GM11168 (cell line): Measurements from ENCODE around the gene TBX18.

Source experiments
- in situ Hi-C: fragments of 300-500 bp; cut with MboI; formaldehyde crosslinking; loops from one replicate; pipeline ENCODE4 v1.12.0; 2022; ENCODE audit warnings: low sequenced_read_pairs; ENCODE audit not compliant: unreplicated experiment

TBX18 gene

GRCh38 chr6:84764332-84765049 is at the start of gene TBX18:
Gene TBX18 (minus strand): TSS chr6:84764598. CDS start chr6:84764181, 417 bp downstream.
- in situ Hi-C loops: no loop called here

DNA sequence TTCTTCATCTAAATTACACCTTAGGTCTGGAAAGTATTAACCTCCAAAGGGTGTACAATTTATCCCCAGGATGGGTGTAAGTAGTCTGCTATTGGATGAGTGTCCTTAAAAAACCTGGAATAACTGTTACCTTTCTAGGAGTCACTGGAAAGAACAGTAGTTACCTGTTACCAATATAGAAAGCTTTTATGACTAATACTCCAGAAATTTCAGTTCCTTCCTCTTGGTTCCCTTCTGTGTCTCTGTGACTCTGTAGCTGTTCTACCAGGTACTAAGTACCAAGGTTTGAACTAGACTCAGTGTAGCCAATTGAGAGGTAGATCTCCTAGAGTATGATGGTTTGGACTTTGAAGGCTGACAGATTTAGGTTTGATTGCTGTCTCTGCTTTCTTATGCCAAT is 47.0 kb upstream of the TBX18 start:
- in situ Hi-C loops: no loop called here

GRCh38 chr6:84809455-84809854 is 45.1 kb upstream of the TBX18 start:
- in situ Hi-C loops: no loop called here

DNA sequence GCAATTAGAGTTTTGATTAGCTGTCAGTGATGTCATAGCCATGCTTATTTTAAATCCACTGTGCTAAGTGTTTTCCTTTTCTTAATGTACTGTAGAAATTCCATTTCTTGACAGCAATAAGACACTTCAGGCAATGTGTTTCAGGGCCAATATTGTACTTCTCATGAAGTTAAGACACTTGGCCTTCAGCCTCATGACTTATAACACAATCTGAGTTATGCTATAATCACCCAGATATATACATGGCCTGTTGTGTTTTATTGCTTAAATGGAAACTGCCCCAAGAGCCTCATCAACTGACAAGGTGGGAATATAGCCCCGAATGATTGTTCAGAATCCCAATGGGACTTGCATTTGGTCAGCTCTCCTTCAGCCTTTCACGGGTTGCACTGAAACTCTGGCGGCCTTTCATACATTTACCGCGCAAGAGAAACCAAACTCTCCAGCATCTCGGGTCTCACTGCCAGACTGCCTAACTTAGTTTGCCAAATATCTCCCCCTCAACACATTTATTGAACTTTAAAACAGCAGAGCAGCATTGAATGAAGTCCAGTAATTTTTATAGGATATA is 44.2 kb upstream of the TBX18 start:
- in situ Hi-C loops: no loop called here

DNA sequence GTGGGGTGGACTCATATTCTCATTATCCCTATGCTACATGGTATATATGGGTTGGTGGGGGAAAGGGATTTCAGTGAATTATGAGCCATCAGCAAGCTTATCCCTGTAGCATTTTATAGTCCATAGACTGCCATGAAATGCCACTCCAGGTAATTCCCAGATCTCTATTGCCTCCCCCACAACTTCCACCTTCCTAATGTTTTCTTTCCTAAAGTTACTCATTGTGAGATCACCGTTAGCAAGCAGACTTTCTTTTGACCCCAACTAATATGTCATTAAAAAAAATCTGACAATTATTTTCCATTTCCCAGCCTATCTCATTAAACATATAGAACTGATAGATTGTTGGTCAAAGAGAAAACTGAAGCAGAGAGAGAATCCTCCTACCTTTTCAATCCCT is 40.7 kb upstream of the TBX18 start:
- in situ Hi-C loops: no loop called here

DNA sequence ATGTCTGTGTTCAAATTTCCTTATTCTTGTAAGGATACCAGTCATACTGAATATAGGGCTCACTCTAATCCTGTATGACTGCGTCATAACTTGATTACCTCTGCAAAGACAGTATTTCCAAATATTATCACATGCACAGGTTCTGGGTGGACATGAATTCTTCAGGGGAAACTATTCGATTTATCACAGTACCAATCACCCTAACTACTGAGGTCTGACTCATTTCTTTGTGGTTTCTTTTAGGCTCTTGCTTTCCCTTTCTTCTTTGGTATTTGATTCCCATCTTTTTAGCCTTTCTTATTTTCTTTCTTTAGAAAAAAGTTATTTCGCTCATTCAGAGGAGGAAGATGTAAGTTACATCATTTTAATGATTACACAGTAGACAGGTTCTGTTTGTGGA is 40.3 kb upstream of the TBX18 start:
- in situ Hi-C loops: no loop called here

DNA sequence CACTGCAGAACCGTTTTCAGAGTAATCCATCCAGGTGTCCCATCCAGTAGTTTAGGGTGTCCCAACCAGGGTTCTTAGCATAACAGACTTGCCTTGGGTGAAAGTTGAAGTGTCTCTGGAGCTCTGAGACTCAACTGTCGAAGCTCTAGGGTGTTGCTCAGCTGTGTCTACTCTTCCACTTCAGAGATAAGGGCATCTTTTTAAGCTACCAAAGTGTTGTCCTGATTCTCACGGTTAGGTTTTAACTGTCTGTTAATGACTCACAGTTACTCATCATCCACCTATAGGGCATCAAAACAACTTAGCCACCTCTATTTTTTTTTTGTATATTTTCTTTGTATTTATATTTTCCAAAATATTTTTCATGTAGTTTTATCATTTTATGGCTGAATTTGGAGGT is 36.9 kb upstream of the TBX18 start:
- in situ Hi-C loops: no loop called here

GRCh38 chr6:84798257-84798656 is 33.9 kb upstream of the TBX18 start:
- in situ Hi-C loops: no loop called here

DNA sequence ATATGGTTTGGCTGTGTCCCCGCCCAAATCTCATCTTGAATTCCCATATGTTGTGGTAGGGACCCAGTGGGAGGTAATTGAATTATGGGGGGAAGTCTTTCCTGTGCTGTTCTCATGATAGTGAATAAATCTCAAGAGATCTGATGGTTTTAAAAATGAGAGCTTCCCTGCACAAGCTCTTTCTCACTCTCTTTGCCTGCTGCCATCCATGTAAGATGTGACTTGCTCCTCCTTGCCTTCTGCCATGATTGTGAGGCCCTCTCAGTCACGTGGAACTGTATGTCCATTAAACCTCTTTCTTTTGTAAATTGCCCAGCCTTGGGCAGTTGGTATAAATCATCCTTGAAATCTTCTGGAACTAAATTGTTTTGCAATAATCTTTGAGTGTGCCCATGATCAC is 31.9 kb upstream of the TBX18 start:
- in situ Hi-C loops: no loop called here

DNA sequence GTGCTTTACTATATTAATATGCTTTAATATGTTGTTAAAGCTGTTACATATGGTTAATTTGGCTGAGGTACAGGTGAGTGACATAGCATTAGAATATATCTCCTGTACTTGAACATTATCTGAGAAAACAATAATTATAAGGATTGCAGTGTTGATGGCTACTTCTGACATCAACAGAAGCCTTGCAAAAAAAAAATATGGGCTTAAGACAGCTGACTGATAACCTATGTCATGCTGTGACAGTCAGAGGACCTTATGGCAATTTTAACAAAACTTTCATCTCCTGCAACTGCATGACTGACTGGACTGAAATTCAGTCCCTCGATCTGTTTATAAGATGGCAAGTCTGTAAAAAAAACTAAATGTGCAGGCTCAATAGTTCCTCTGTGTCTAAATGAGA is 27.5 kb upstream of the TBX18 start:
- in situ Hi-C loops: no loop called here

- in situ Hi-C loops: no loop called here
Measured at GRCh38 chr6:84791233-84791632, 26.8 kb upstream of the TBX18 start.

GRCh38 chr6:84789170-84789569 is 24.8 kb upstream of the TBX18 start:
- in situ Hi-C loops: no loop called here

DNA sequence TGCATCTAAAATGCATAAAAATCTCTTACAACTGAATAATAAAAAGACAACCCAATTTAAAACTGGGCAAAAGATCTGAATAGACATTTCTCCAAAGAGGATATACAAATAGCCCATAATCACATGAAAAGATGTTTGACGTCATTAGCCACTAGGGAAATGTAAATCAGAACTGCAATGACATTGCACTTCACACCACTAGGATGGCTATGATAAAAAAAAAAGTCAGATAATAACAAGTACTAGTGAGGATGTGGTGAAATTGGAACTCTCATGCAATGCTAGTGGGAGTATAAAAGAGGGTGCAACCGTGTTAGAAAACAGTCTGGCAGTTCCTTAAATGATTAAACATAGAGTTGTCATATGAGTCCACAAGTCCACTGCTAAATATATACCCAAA is 24.3 kb upstream of the TBX18 start:
- in situ Hi-C loops: no loop called here

DNA sequence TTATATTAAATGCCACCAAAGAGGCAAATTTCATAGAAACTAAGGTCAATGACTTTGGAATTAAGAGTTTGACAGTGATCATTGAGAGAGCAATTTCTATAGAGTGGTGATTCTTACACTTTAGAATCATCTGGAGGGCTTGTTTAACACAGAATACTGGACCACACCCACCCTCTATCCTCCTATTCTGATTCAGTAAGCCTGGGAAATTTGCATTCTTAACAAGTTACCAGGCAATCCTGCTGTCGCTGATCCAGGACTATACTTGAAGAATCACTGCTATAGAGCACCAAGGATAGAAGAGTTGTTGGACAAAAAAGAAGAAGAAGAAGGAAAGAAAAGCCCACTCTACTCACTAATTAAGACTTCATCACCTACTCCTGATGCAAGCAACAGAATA is 21.3 kb upstream of the TBX18 start:
- in situ Hi-C loops: no loop called here

GRCh38 chr6:84779917-84780316 is 15.5 kb upstream of the TBX18 start:
- in situ Hi-C loops: no loop called here

DNA sequence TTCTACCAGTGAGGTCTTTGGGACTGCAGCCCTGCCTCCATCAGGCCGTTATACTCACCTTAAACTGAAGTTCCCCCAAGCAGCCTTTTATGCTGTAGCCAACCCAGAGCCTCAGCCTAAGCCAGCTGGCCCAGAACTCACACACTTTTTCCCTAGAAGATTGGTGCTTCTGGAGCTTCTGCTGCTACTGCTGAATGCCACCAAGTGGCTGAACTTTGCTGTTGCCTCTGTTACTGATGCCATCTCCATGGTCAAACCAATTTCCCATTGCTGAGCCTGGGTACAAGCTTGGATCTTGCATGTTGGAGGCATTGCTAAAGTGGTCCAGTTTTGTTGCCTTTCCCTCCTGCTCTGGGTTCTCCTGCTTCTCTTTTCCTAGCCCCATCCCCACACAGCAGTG is 15.0 kb upstream of the TBX18 start:
- in situ Hi-C loops: no loop called here

DNA sequence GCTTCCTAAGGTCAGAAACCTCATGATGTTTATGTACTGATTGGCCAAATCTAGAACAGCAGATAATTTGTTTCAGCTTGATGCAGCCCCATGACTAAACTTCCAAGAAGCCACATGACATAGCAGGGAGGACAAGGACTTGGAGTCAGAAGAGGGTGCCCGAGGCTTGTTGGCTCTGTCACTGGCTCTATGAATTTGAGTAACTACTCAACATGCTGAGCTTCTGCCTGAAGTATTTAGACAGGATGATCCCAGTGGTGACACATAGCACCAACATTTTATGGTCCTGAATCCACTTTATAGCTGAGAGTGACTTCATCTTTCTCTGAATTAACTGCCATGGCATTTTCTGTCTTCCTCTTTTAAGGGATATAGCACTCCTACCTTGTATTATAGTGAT is 13.5 kb upstream of the TBX18 start:
- in situ Hi-C loops: no loop called here

DNA sequence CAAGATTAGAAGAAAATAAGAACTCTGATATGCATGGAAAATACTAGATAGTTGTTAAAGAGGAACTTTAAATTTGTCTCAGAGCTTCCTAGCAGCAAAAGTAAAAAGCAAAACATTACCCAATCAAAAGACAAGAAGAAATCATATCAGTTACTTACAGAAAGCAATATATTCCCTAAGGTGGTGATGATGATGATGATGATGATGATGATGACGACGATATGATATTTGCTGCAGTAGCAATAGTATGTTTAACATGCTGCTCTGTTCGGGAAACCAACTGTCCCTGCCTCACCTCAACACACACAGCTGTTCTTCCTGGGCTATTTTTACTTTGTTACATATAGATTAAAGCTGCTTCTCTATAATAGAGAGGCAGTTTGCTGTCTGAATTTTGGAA is 12.0 kb upstream of the TBX18 start:
- in situ Hi-C loops: no loop called here

GRCh38 chr6:84775751-84776150 is 11.4 kb upstream of the TBX18 start:
- in situ Hi-C loops: no loop called here

DNA sequence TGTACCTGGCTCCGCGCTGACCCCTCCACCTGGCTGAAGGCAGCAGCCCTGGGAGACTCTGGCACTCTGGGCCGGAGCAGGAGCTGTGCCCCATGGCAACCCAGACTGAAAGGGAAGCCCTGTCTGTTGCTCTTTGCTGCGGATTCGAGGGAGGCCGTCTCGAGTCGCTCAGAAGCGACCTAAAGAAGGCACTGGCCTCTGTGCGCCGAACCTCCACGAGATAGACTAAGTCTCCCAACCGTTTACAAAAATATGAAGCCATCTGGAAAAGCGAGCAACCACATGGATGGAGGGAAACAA is 10.5 kb upstream of the TBX18 start:
- in situ Hi-C loops: no loop called here

- in situ Hi-C loops: no loop called here
Measured at GRCh38 chr6:84774157-84774984, 10.0 kb upstream of the TBX18 start.
